PC-3 (cell line): ENCODE measurements around the gene RNLS. TPM values are rescaled to one million over a fixed set of nuclear protein-coding genes. Genes with fewer than 3 reads are reported as not detected.

Experiments
- ATAC-seq: fragments of 200-7000 bp; cut with Tn5 transposase; 2 replicates; pipeline ENCODE4 v1.9.1; 2020; ENCODE audit warnings: mild to moderate bottlenecking, moderate library complexity
- BruUV-seq: library from RNA; stranded (reverse); fragments of 400-500 nt; replicated peaks from 2 replicates; lab custom pipeline; 2021; lab: Mats Ljungman, UMichigan
- CTCF ChIA-PET: fragments of 300-600 bp; sonication (Branson Sonifier 250); formaldehyde crosslinking; loops from one replicate; lab custom pipeline; 2022; ENCODE audit warnings: antibody characterized with exemption; lab: Charles Lee
- POLR2A ChIA-PET: fragments of 300-600 bp; sonication (Branson Sonifier 250); formaldehyde crosslinking; loops from one replicate; lab custom pipeline; 2022; ENCODE audit warnings: antibody characterized with exemption; ENCODE audit not compliant: unreplicated experiment; lab: Charles Lee
- DNase-seq: peaks from one replicate; pipeline ENCODE4 v3.0.0-alpha.2; 2015
- H2AFZ ChIP-seq: fragments of 300-600 bp; sonication (generic); 2 replicates; pipeline ENCODE4 v1.6.0; 2016; ENCODE audit warnings: antibody characterized with exemption, low read length
- H3F3A ChIP-seq: fragments of 300-600 bp; sonication (generic); one replicate; pipeline ENCODE4 v1.6.0; 2017; ENCODE audit warnings: antibody characterized with exemption, low read length, control low read depth, mild to moderate bottlenecking; ENCODE audit not compliant: unreplicated experiment
- H3K27ac ChIP-seq: fragments of 300-600 bp; sonication (generic); 2 replicates; pipeline ENCODE4 v1.5.1; 2016; ENCODE audit warnings: mild to moderate bottlenecking, low read length
- H3K27me3 ChIP-seq: fragments of 300-600 bp; sonication (generic); 2 replicates; pipeline ENCODE4 v1.6.1; 2016; ENCODE audit warnings: low read length, mixed read lengths
- H3K36me3 ChIP-seq: fragments of 300-600 bp; sonication (generic); 2 replicates; pipeline ENCODE4 v1.6.1; 2016; ENCODE audit warnings: low read depth, mixed run types, low read length, mixed read lengths
- H3K4me1 ChIP-seq: fragments of 300-600 bp; sonication (generic); 2 replicates; pipeline ENCODE4 v1.5.1; 2016; ENCODE audit warnings: low read length; ENCODE audit not compliant: insufficient read depth
- H3K4me2 ChIP-seq: fragments of 300-600 bp; sonication (generic); 2 replicates; pipeline ENCODE4 v1.6.0; 2016; ENCODE audit warnings: low read length
- H3K4me3 ChIP-seq: fragments of 300-600 bp; sonication (generic); 2 replicates; pipeline ENCODE4 v1.5.1; 2016; ENCODE audit warnings: mild to moderate bottlenecking, low read length, mixed read lengths
- H3K79me2 ChIP-seq: fragments of 300-600 bp; sonication (generic); 2 replicates; pipeline ENCODE4 v1.6.1; 2017; ENCODE audit warnings: low read length, mixed read lengths
- H3K9ac ChIP-seq: fragments of 300-600 bp; sonication (generic); 2 replicates; pipeline ENCODE4 v1.6.0; 2016; ENCODE audit warnings: mild to moderate bottlenecking, low read length
- H3K9me2 ChIP-seq: fragments of 300-600 bp; sonication (generic); replicated peaks from 2 replicates; pipeline ENCODE4 v1.6.1; 2016; ENCODE audit warnings: mixed run types, low read length, mixed read lengths
- H3K9me3 ChIP-seq: fragments of 300-600 bp; sonication (generic); 2 replicates; pipeline ENCODE4 v1.6.1; 2016; ENCODE audit warnings: low read length, mixed read lengths
- H4K20me1 ChIP-seq: fragments of 300-600 bp; sonication (generic); 2 replicates; pipeline ENCODE4 v1.6.1; 2016; ENCODE audit warnings: low read length, mixed read lengths
- CTCF ChIP-seq: fragments of 300-600 bp; sonication (generic); conservative IDR thresholded peaks from 2 replicates; pipeline ENCODE4 v1.5.1; 2017; ENCODE audit warnings: antibody characterized with exemption, low read depth, mild to moderate bottlenecking, low read length
- EZH2 ChIP-seq: fragments of 300-600 bp; sonication (generic); IDR thresholded peaks from one replicate; pipeline ENCODE4 v1.6.1; 2017; ENCODE audit warnings: antibody characterized with exemption, mild to moderate bottlenecking, low read length; ENCODE audit not compliant: unreplicated experiment
- EZH2phosphoT487 ChIP-seq: fragments of 300-600 bp; sonication (generic); IDR thresholded peaks from 2 replicates; pipeline ENCODE4 v1.6.1; 2018; ENCODE audit warnings: mild to moderate bottlenecking, antibody characterized with exemption, low read length, borderline replicate concordance
- intact Hi-C: fragments of 100-400 bp; cut with micrococcal nuclease; formaldehyde crosslinking; loops from 2 replicates; pipeline ENCODE4 v1.9.0; 2023
- total RNA-seq: library from RNA; depleted of rRNA; stranded (reverse); fragments of >200 nt; gene quantifications from 2 replicates; pipeline ENCODE4 v1.2.3, GENCODE V29; 2014

Gene RNLS
- total RNA-seq, 1 experiment from 2014 or later, result not detected

GRCh38 chr10:88500656-88501055 lies 82.5 kb downstream of the RNLS start:
- ChIA-PET CTCF (no interaction called here), POLR2A (no interaction called here)
- H3K4me1 ChIP-seq, result no peaks in the 10 kb centered on the region
- H4K20me1 ChIP-seq, result no peaks in the 10 kb centered on the region
- no peak overlapping the region for H3K4me2 ChIP-seq
- no peaks in the 10 kb centered on the region for H3K27me3 ChIP-seq
- no peak overlapping the region for H3K9ac ChIP-seq
- intact Hi-C loops, result no loop called here
- DNase-seq, result no peak
- no peak overlapping the region for H3K27ac ChIP-seq
- no peaks in the 10 kb centered on the region for H3F3A ChIP-seq
- BruUV-seq, result no TSS peak
- no peak for ATAC-seq
- no peaks in the 10 kb centered on the region for H3K9me3 ChIP-seq
- H3K79me2 ChIP-seq, result no peaks in the 10 kb centered on the region
- TF ChIP-seq CTCF, result no peak
- no peak for TF ChIP-seq EZH2
- TF ChIP-seq EZH2phosphoT487, result no peak
- no peak overlapping the region for H3K4me3 ChIP-seq
- H3K9me2 ChIP-seq, result no peaks in the 10 kb centered on the region
- no peak overlapping the region for H2AFZ ChIP-seq
- H3K36me3 ChIP-seq, result no peaks in the 10 kb centered on the region

GRCh38 chr10:88499569-88500470 lies 83.3 kb downstream of the RNLS start:
- H3K9me3 ChIP-seq, result no peaks in the 10 kb centered on the region

GRCh38 chr10:88497913-88498312 lies 85.2 kb downstream of the RNLS start:
- BruUV-seq, result no TSS peak
- intact Hi-C loops, result no loop called here
- CTCF ChIA-PET, result no interaction called here

More at GRCh38 chr10:88499569-88500470, 83.3 kb downstream of the RNLS start:
- H3K9me2 ChIP-seq, result no peaks in the 10 kb centered on the region
- H3K4me3 ChIP-seq, result no peak overlapping the region
- H3K79me2 ChIP-seq, result no peaks in the 10 kb centered on the region
- no peak overlapping the region for H3K9ac ChIP-seq
- no peaks in the 10 kb centered on the region for H3K27me3 ChIP-seq
- no TSS peak for BruUV-seq
- H3K4me1 ChIP-seq, result no peaks in the 10 kb centered on the region
- ATAC-seq (no peak), DNase-seq (no peak)
- H3K4me2 ChIP-seq, result no peak overlapping the region
- no peaks in the 10 kb centered on the region for H3K36me3 ChIP-seq
- TF ChIP-seq EZH2phosphoT487, result no peak
- intact Hi-C loops, result no loop called here
- POLR2A ChIA-PET, result no interaction called here
- no peaks in the 10 kb centered on the region for H4K20me1 ChIP-seq
- CTCF ChIA-PET, result no interaction called here
- H3F3A ChIP-seq, result no peaks in the 10 kb centered on the region
- H3K27ac ChIP-seq, result no peak overlapping the region
- H2AFZ ChIP-seq, result no peak overlapping the region

More at GRCh38 chr10:88497913-88498312, 85.2 kb downstream of the RNLS start:
- Histone ChIP-seq H4K20me1 (no peaks in the 10 kb centered on the region), H3K4me1 (no peaks in the 10 kb centered on the region), H3K27ac (no peak overlapping the region), H3K9me3 (no peaks in the 10 kb centered on the region), H2AFZ (no peak overlapping the region), H3K36me3 (no peaks in the 10 kb centered on the region), H3K4me2 (no peak overlapping the region), H3K9me2 (no peaks in the 10 kb centered on the region), H3K4me3 (no peak overlapping the region), H3F3A (no peaks in the 10 kb centered on the region), H3K79me2 (no peaks in the 10 kb centered on the region), H3K27me3 (no peaks in the 10 kb centered on the region), H3K9ac (no peak overlapping the region)
- POLR2A ChIA-PET, result no interaction called here
- ATAC-seq, result no peak
- TF ChIP-seq CTCF (no peak), EZH2 (no peak), EZH2phosphoT487 (no peak)
- DNase-seq, result no peak
